GM19395 (cell line): ENCODE measurements around the gene TUBA8.
"Not testable (repeated sequence)": the region's sequence is repeated elsewhere in the genome, so short reads cannot be mapped to it uniquely, and the experiment has no call there.

Source experiments
- ATAC-seq: cut with Tn5 transposase; IDR thresholded peaks from one replicate; pipeline ENCODE4 v1.9.1; 2021; ENCODE audit warnings: mild to moderate bottlenecking, moderate library complexity; ENCODE audit not compliant: unreplicated experiment

TUBA8 gene

GRCh38 chr22:18165356-18165755, 54.7 kb downstream of the TUBA8 start:
- ATAC-seq = not testable (repeated sequence)

GRCh38 chr22:18170284-18170683, 59.7 kb downstream of the TUBA8 start:
- ATAC-seq = not testable (repeated sequence)

- not testable (repeated sequence) for ATAC-seq
Observed at GRCh38 chr22:18172203-18172602, 61.6 kb downstream of the TUBA8 start.

- not testable (repeated sequence) for ATAC-seq
Observed at GRCh38 chr22:18172776-18173175, 62.2 kb downstream of the TUBA8 start.

GRCh38 chr22:18173441-18173840, 62.8 kb downstream of the TUBA8 start:
- ATAC-seq = not testable (repeated sequence)
